GM12878 (cell line): ENCODE results near the gene TPCN2. TPM values are rescaled to one million over a fixed set of nuclear protein-coding genes. Genes with fewer than 3 reads are reported as not detected.

Source experiments
- BCL11A ChIP-seq: IDR thresholded peaks from 2 replicates; pipeline ENCODE4 v1.6.1; 2011; ENCODE audit warnings: low read depth, low read length
- EED ChIP-seq: sonication (generic); IDR thresholded peaks from 2 replicates; pipeline ENCODE4 v1.6.1; 2016; ENCODE audit warnings: antibody characterized with exemption, low read depth
- EZH2 ChIP-seq: IDR thresholded peaks from 2 replicates; pipeline ENCODE4 v1.6.1; 2012; ENCODE audit warnings: low read depth, mild to moderate bottlenecking, control low read depth, inconsistent platforms, low read length, borderline replicate concordance; ENCODE audit not compliant: control insufficient read depth
- IKZF1 ChIP-seq: fragments of 450-650 bp; conservative IDR thresholded peaks from 2 replicates; pipeline ENCODE4 v1.6.1; 2017; ENCODE audit warnings: antibody characterized with exemption, mild to moderate bottlenecking
- JUNB ChIP-seq: IDR thresholded peaks from 2 replicates; pipeline ENCODE4 v1.6.1; 2016; ENCODE audit warnings: antibody characterized with exemption, mild to moderate bottlenecking
- MLLT1 ChIP-seq: fragments of 450-650 bp; IDR thresholded peaks from 2 replicates; pipeline ENCODE4 v1.6.1; 2016; ENCODE audit warnings: mild to moderate bottlenecking
- PAX5 ChIP-seq: IDR thresholded peaks from 2 replicates; pipeline ENCODE4 v1.6.1; 2011; ENCODE audit warnings: low read depth, low read length, borderline replicate concordance
- RELA ChIP-seq: fragments of 450-650 bp; IDR thresholded peaks from 2 replicates; pipeline ENCODE4 v1.8.0; 2014; ENCODE audit warnings: borderline replicate concordance; ENCODE audit not compliant: partially characterized antibody
- SPI1 ChIP-seq: IDR thresholded peaks from 2 replicates; pipeline ENCODE4 v1.6.1; 2011; ENCODE audit warnings: low read depth, mild to moderate bottlenecking, low read length, moderate library complexity, borderline replicate concordance; ENCODE audit not compliant: insufficient read depth
- polyA plus RNA-seq, 11 experiments: library from polyadenylated mRNA; depleted of rRNA in 4 of 11; unstranded in 6 of 11; stranded (reverse) in 5 of 11; fragments of >200 nt; fragmentation: Nextera tagmentation in 4 of 11; fragmentation: Illumina TruSeq in 1 of 11; extraction: Ambion mirVana in 4 of 11; extraction: Trizol in 1 of 11; gene quantifications; 1 replicate in 1 of 11; 2 replicates in 10 of 11; pipeline versions ENCODE4 v1.2.1 to v1.2.3, GENCODE V29; 2011 to 2016; ENCODE audit warnings: inconsistent platforms in 2 of 11, missing spikeins in 2 of 11, low read depth in 1 of 11
- total RNA-seq, 4 experiments: library from RNA; depleted of rRNA in 3 of 4; stranded (reverse); fragments of >200 nt in 3 of 4; fragmentation: Illumina TruSeq in 1 of 4; extraction: Trizol in 1 of 4; gene quantifications; 2 replicates each; pipeline versions ENCODE4 v1.2.1 to v1.2.3, GENCODE V29; 2013 to 2021
- TF ChIP-seq, protein P1 (sequence below): IDR thresholded peaks from 2 replicates; pipeline ENCODE4 v1.6.1; 2012; ENCODE audit warnings: improper control_type of control experiment, low read depth, low read length; ENCODE audit not compliant: insufficient replicate concordance
- TF ChIP-seq, protein P2 (sequence below): fragments of 450-650 bp; IDR thresholded peaks from 2 replicates; pipeline ENCODE4 v1.6.1; 2018; ENCODE audit warnings: borderline replicate concordance, mild to moderate bottlenecking; ENCODE audit not compliant: partially characterized antibody

TPCN2 gene
- total and polyA plus RNA-seq, 10 of the 15 experiments (the other 5 are each of a cell fraction or from before 2014, with no cell fraction given), result 1.7 to 18.4 (median 8.4) TPM

GRCh38 chr11:69024509-69024908, 24.2 kb upstream of the TPCN2 start (continued):
- TF ChIP-seq MLLT1 (no peak), BCL11A (0 out of 2 replicates have a peak, but pooled peaks have one; percentile 41), PAX5 (peak; percentile 70), IKZF1 (0 out of 2 replicates have a peak, but pooled peaks have one; percentile 32), RELA (no peak), EED (peak; percentile 39; the same call in 1 of the 2 replicates), JUNB (peak; percentile 18; the same call in 1 of the 2 replicates), EZH2 (no peak), SPI1 (peak; percentile 6; the same call in 1 of the 2 replicates)
- TF ChIP-seq, protein P1, sequence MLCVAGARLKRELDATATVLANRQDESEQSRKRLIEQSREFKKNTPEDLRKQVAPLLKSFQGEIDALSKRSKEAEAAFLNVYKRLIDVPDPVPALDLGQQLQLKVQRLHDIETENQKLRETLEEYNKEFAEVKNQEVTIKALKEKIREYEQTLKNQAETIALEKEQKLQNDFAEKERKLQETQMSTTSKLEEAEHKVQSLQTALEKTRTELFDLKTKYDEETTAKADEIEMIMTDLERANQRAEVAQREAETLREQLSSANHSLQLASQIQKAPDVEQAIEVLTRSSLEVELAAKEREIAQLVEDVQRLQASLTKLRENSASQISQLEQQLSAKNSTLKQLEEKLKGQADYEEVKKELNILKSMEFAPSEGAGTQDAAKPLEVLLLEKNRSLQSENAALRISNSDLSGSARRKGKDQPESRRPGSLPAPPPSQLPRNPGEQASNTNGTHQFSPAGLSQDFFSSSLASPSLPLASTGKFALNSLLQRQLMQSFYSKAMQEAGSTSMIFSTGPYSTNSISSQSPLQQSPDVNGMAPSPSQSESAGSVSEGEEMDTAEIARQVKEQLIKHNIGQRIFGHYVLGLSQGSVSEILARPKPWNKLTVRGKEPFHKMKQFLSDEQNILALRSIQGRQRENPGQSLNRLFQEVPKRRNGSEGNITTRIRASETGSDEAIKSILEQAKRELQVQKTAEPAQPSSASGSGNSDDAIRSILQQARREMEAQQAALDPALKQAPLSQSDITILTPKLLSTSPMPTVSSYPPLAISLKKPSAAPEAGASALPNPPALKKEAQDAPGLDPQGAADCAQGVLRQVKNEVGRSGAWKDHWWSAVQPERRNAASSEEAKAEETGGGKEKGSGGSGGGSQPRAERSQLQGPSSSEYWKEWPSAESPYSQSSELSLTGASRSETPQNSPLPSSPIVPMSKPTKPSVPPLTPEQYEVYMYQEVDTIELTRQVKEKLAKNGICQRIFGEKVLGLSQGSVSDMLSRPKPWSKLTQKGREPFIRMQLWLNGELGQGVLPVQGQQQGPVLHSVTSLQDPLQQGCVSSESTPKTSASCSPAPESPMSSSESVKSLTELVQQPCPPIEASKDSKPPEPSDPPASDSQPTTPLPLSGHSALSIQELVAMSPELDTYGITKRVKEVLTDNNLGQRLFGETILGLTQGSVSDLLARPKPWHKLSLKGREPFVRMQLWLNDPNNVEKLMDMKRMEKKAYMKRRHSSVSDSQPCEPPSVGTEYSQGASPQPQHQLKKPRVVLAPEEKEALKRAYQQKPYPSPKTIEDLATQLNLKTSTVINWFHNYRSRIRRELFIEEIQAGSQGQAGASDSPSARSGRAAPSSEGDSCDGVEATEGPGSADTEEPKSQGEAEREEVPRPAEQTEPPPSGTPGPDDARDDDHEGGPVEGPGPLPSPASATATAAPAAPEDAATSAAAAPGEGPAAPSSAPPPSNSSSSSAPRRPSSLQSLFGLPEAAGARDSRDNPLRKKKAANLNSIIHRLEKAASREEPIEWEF, result no peak
- TF ChIP-seq, protein P2, sequence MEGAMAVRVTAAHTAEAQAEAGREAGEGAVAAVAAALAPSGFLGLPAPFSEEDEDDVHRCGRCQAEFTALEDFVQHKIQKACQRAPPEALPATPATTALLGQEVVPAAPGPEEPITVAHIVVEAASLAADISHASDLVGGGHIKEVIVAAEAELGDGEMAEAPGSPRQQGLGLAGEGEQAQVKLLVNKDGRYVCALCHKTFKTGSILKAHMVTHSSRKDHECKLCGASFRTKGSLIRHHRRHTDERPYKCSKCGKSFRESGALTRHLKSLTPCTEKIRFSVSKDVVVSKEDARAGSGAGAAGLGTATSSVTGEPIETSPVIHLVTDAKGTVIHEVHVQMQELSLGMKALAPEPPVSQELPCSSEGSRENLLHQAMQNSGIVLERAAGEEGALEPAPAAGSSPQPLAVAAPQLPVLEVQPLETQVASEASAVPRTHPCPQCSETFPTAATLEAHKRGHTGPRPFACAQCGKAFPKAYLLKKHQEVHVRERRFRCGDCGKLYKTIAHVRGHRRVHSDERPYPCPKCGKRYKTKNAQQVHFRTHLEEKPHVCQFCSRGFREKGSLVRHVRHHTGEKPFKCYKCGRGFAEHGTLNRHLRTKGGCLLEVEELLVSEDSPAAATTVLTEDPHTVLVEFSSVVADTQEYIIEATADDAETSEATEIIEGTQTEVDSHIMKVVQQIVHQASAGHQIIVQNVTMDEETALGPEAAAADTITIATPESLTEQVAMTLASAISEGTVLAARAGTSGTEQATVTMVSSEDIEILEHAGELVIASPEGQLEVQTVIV, result no peak
